Activated naive CD4-positive, alpha-beta T cell treated with anti-CD3 and anti-CD28 coated beads, Interleukin-2, amount 50 U/mL, for 72 hours (primary cell): Measurements from ENCODE around the gene S1PR1. TPM values are rescaled to one million over a fixed set of nuclear protein-coding genes. Genes with fewer than 3 reads are reported as not detected.
"Not testable (repeated sequence)": the region's sequence is repeated elsewhere in the genome, so short reads cannot be mapped to it uniquely, and the experiment has no call there.

Experiments used
- ATAC-seq, 2 donors: fragments of 150-1000 bp; cut with Tn5 transposase; 2 replicates each; pipeline ENCODE4 v1.10.0; 2021; ENCODE audit warnings: mild to moderate bottlenecking in 2 of 2, moderate library complexity in 2 of 2
- DNase-seq, 2 donors: peaks; one replicate each; pipeline ENCODE4 v3.0.0; 2021 to 2022; ENCODE audit warnings: low spot score in 2 of 2
- H3K27ac Mint-ChIP-seq, 2 donors: one replicate each; pipeline ENCODE4 v1.8.0; 2022; ENCODE audit warnings: mild to moderate bottlenecking in 2 of 2, mixed read lengths in 2 of 2
- H3K36me3 Mint-ChIP-seq, 2 donors: one replicate each; pipeline ENCODE4 v1.8.0; 2022; ENCODE audit warnings: mixed read lengths in 2 of 2
- H3K9me3 Mint-ChIP-seq, 2 donors: one replicate each; pipeline ENCODE4 v1.8.0; 2022; ENCODE audit warnings: mixed read lengths in 2 of 2
- total RNA-seq, 2 donors: library from RNA; stranded (reverse); gene quantifications; one replicate each; pipeline ENCODE4 v1.2.3, GENCODE V29; 2022

Gene S1PR1
- total RNA-seq: 100 to 1,000 TPM; 125 to 221 TPM

- Mint-ChIP-seq H3K9me3 (peaks cover 6 to 13% of the 10 kb centered on the region in 2 donors), H3K27ac (peak within 1 kb of the TSS; percentile 99), H3K36me3 (peaks cover 66 to 79% of the 10 kb centered on the region in 2 donors)
- ATAC-seq (peak; percentile 10 to 27), DNase-seq (peak; percentile 66 to 77)
These were observed at the start of gene S1PR1 for GRCh38 chr1:101236516-101237228. Gene S1PR1 (plus strand): TSS chr1:101237019. CDS start chr1:101238985, 1,966 bp downstream.

- ATAC-seq: no peak
These were observed 49.5 kb upstream of the S1PR1 start for GRCh38 chr1:101187297-101187696.

GRCh38 chr1:101188331-101188730 is 48.5 kb upstream of the S1PR1 start:
- Mint-ChIP-seq H3K9me3 (peaks cover 16 to 19% of the 10 kb centered on the region in 2 donors), H3K36me3 (peaks cover 10 to 28% of the 10 kb centered on the region in 2 donors), H3K27ac (no peak overlapping the region)
- ATAC-seq (no peak), DNase-seq (no peak)

More at GRCh38 chr1:101187297-101187696, 49.5 kb upstream of the S1PR1 start:
- no peak for DNase-seq
- Mint-ChIP-seq H3K9me3 (peaks cover 16 to 19% of the 10 kb centered on the region in 2 donors), H3K36me3 (peaks cover 12 to 28% of the 10 kb centered on the region in 2 donors), H3K27ac (peak overlapping the region in 1 of 2 donors; percentile 76)

GRCh38 chr1:101188968-101189367 is 47.9 kb upstream of the S1PR1 start:
- peaks cover 16 to 19% of the 10 kb centered on the region in 2 donors for H3K9me3 Mint-ChIP-seq
- H3K27ac Mint-ChIP-seq, ATAC-seq, DNase-seq: not testable (repeated sequence)
- peaks cover 10 to 28% of the 10 kb centered on the region in 2 donors for H3K36me3 Mint-ChIP-seq

GRCh38 chr1:101190441-101190840 is 46.4 kb upstream of the S1PR1 start:
- ATAC-seq (no peak), DNase-seq (no peak)
- Mint-ChIP-seq H3K9me3 (peaks cover 16 to 19% of the 10 kb centered on the region in 2 donors), H3K27ac (peak overlapping the region; percentile 31 to 56), H3K36me3 (peaks cover 10 to 28% of the 10 kb centered on the region in 2 donors)

DNA sequence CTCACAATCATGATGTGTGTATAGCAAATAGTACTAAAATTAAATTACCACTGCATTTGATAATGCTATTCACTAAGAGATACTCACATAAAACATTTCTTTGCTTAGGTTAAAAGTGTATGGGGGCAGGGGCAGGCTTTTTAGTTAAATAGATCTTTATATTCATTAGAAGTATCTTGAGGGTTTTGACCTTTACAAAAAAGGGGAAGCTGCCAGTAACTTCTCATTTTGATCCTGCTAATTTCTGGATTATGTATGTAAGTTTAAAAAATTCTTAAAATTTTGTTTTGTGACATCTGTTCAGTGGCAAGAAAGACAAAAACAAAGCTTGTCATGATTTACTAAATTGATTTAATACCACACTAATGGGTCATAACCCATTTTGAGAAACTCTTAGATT is 45.8 kb upstream of the S1PR1 start:
- H3K36me3 Mint-ChIP-seq: peaks cover 10 to 30% of the 10 kb centered on the region in 2 donors
- DNase-seq (no peak), ATAC-seq (no peak)
- H3K27ac Mint-ChIP-seq: no peak overlapping the region
- H3K9me3 Mint-ChIP-seq: peaks cover 19 to 24% of the 10 kb centered on the region in 2 donors

DNA sequence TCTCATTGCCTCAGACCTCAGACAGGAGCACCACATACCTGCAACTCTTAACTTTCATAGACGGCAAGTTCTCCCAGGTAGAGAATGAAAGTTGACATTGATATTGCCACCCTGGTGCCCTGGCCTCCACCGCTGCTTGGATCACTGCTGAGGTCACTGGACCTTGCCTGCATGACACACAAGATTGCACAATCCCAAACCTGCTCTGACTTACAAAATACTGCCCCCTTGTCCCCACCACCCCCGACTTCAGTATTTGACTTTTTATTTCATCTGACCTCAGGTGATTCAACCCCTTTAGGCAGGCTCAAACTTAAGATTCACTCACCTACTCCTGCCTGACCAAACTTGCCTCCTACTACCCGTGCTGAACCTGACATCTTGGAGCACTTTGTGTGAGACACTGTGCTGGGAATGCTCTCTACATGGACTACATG is 43.1 kb upstream of the S1PR1 start:
- peaks cover 6 to 24% of the 10 kb centered on the region in 2 donors for H3K36me3 Mint-ChIP-seq

DNA sequence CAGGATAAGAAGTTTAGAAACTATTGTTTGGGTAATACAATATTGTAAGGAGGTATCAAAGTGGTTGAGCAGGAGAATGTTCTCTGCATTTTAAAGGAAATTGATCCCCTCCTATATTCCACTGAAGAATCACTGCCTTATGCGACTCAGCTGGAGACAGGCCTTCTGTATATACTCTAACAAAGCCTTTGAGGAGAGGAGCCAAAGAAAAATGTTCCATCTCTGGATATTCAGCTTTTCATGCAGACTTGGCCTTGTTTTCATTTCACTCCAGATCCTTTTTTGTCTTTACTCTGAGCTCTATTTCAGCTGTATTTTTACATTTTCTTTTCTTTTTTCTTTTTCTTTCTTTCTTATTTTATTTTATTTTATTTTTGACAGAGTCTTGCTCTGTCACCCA is 42.1 kb upstream of the S1PR1 start:
- ATAC-seq: no peak
- peaks cover 7 to 18% of the 10 kb centered on the region in 2 donors for H3K9me3 Mint-ChIP-seq
- DNase-seq: no peak
- peaks cover 6 to 23% of the 10 kb centered on the region in 2 donors for H3K36me3 Mint-ChIP-seq
- no peak overlapping the region for H3K27ac Mint-ChIP-seq

More for the DNA sequence above, 43.1 kb upstream of the S1PR1 start:
- DNase-seq (no peak), ATAC-seq (peak in 1 of 2 donors; percentile 56)
- Mint-ChIP-seq H3K27ac (no peak overlapping the region), H3K9me3 (peaks cover 7 to 18% of the 10 kb centered on the region in 2 donors)

- H3K27ac Mint-ChIP-seq: no peak overlapping the region
- DNase-seq: no peak
- no peak for ATAC-seq
- H3K9me3 Mint-ChIP-seq: peaks cover 5 to 20% of the 10 kb centered on the region in 2 donors
- peaks cover 6 to 26% of the 10 kb centered on the region in 2 donors for H3K36me3 Mint-ChIP-seq
These were observed 40.2 kb upstream of the S1PR1 start for GRCh38 chr1:101196668-101197067.

DNA sequence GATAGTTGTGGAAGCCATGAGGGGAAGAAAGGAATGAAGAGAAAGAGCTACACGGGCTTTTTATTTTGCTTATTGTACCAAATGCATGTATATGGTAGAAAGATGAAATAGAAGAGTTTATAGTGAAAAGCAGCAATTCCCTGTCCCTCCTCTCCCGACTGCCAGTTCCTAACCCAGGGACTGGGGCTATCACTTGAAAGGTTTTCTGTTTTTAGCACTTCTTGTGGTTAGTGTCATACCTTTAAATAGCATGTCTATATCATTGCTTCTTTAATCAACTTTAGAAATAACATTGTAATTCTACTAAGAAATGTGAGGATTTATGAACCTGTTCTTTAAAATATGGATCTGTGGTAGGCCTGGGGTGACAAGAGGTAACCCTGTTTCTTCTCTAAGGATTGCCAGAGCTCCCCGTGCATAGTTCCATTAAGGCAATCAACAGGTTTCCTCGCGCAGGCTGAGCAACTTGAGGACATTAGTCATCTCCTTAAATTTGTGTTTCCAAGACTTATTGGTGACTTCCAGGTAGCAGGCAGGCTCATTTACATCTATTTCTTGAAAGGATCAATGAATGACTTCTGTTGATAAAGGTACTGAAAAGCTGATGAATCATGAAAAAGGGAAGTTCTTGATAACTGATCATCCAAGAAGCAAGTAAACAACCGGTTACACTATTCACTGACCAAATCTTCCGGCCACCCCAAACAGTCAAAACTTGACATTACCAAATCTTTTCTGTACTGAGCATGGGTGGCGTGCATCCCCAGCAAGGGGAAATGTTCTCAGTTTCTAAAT is 37.8 kb upstream of the S1PR1 start:
- ATAC-seq: peak; percentile 92
- peak in 1 of 2 donors; percentile 58 for DNase-seq
- Mint-ChIP-seq H3K27ac (peak overlapping the region; percentile 92 to 98), H3K36me3 (peaks cover 6 to 23% of the 10 kb centered on the region in 2 donors), H3K9me3 (peaks cover 5 to 18% of the 10 kb centered on the region in 2 donors)

DNA sequence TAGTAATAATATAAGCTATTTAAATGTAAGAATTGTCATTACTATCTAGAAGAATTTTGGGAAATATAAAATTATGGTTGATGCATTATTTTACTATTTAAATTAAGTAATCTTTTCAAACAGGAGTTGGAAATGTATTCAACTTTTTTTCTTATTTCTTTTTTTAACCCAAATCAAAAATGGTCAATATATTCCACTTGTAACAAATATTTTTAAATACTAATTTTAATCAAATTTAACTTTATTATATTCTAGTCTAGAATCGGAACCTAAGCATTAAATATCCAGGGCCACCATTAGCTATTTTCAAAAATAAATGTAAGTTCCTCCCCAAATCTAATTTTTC is 37.2 kb upstream of the S1PR1 start:
- DNase-seq (no peak), ATAC-seq (no peak)
- peaks cover 6 to 23% of the 10 kb centered on the region in 2 donors for H3K36me3 Mint-ChIP-seq
- H3K9me3 Mint-ChIP-seq: peaks cover 5 to 18% of the 10 kb centered on the region in 2 donors
- H3K27ac Mint-ChIP-seq: peak overlapping the region; percentile 92 to 99

GRCh38 chr1:101200513-101200912 is 36.3 kb upstream of the S1PR1 start:
- no peak for DNase-seq
- peak overlapping the region; percentile 67 to 99 for H3K27ac Mint-ChIP-seq
- no peak for ATAC-seq
- peaks cover 5 to 18% of the 10 kb centered on the region in 2 donors for H3K9me3 Mint-ChIP-seq
- H3K36me3 Mint-ChIP-seq: peaks cover 6 to 23% of the 10 kb centered on the region in 2 donors

DNA sequence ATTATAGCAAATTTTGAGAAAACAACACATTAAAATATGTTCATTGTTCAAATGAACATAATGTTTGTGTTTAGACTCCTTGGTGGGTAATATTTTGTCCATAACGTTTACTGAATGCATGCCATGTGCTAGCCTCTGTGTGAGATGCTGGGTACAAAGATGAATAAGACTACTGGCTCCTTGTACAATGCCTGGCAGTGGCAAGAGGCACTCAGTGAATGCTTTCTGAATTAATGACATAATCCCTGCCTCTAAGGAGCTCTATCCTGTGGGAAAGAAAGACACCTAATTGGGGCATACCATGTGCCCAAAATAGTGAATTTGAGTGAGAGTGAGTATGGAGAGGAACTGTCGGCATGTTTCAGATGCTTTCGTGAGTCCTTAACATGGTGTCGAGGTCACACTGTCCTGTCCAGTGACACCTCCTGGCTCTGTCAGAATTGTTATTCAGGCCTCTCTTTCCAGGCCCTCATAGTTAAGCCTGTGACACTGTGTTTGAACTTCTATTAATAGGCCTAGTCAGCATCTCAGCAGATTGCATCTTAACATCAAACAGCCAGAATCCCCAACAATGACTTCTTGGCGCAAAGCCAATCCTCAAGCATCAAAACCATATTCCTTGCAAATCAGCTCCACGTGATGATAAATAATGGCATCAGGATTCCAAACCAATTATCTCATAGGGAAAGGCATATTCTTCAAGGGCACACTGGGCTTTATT is 32.8 kb upstream of the S1PR1 start:
- no peak overlapping the region for H3K27ac Mint-ChIP-seq
- peaks cover 0 to 19% of the 10 kb centered on the region in 2 donors for H3K36me3 Mint-ChIP-seq

DNA sequence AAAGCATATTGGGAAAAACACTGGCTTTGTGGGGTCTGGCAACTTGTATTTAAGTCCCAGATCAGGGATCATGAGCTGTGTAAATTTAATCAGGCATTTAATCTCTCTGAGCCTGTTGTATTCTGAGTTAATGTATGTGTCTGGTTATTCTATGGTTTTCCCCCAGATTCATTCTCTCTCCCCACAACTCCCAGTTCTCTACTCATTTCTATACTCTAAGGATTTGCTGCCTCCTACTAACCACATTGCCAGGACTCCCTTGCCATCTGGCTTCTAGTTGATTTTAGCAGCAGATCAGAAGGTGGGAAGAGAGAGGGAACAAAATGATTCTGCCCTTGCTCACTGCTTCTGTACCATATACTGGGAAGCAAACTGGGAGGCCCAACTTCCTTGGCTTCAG is 31.4 kb upstream of the S1PR1 start:
- DNase-seq (no peak), ATAC-seq (peak; percentile 79 to 94)
- H3K9me3 Mint-ChIP-seq: peaks cover under 1 to 3% of the 10 kb centered on the region in 2 donors
- peak overlapping the region; percentile 55 to 81 for H3K27ac Mint-ChIP-seq
- peaks cover under 1 to 15% of the 10 kb centered on the region in 2 donors for H3K36me3 Mint-ChIP-seq

More for the DNA sequence above, 32.8 kb upstream of the S1PR1 start:
- DNase-seq: no peak
- ATAC-seq: no peak
- H3K9me3 Mint-ChIP-seq: peaks cover 0 to 8% of the 10 kb centered on the region in 2 donors

- not testable (repeated sequence) for DNase-seq, H3K9me3 Mint-ChIP-seq
- Mint-ChIP-seq H3K27ac (peak overlapping the region; percentile 55 to 81), H3K36me3 (peaks cover 4 to 19% of the 10 kb centered on the region in 2 donors)
- peak; percentile 57 to 79 for ATAC-seq
These were observed 30.7 kb upstream of the S1PR1 start for GRCh38 chr1:101206139-101206538.

- not testable (repeated sequence) for DNase-seq, H3K27ac Mint-ChIP-seq, ATAC-seq, H3K9me3 Mint-ChIP-seq
- peaks cover 4 to 29% of the 10 kb centered on the region in 2 donors for H3K36me3 Mint-ChIP-seq
These were observed 29.5 kb upstream of the S1PR1 start for GRCh38 chr1:101207271-101207670.
